K562 (cell line): ENCODE measurements around the gene LRRC41. TPM values are rescaled to one million over a fixed set of nuclear protein-coding genes. Genes with fewer than 3 reads are reported as not detected.
A peak's percentile ranks its signal among the peaks of the same experiment; 100 is the strongest.

ENCODE experiments used
- ATAC-seq: fragments of 200-7000 bp; cut with Tn5 transposase; 3 replicates; pipeline ENCODE4 v1.9.1; 2020; ENCODE audit warnings: moderate library complexity
- BruUV-seq: library from RNA; stranded (reverse); fragments of 400-500 nt; replicated peaks from 2 replicates; lab custom pipeline; 2021; lab: Mats Ljungman, UMichigan
- CTCF ChIA-PET: fragments of 300-600 bp; formaldehyde crosslinking; extraction: SDS; loops from one replicate; lab custom pipeline; 2021; ENCODE audit warnings: low intra/inter-chr PET ratio; lab: Yijun Ruan, JAX
- POLR2A ChIA-PET: fragments of 300-600, 350-650 bp; sonication (Branson Sonifier 250); formaldehyde crosslinking; extraction: SDS; loops from one replicate; lab custom pipeline; 2021; ENCODE audit warnings: antibody characterized with exemption, inconsistent platforms; lab: Yijun Ruan, JAX
- DNase-seq, 4 experiments: peaks; one replicate each; pipeline versions ENCODE4 v3.0.0 to v3.0.0-alpha.2; 2011 to 2018; ENCODE audit warnings: low spot score in 3 of 4, mixed read lengths in 3 of 4; ENCODE audit errors: extremely low read depth in 1 of 4
- FAIRE-seq: peaks from 2 replicates; lab custom pipeline; 2011; peaks lifted over from hg19 to GRCh38; lab: Jason Lieb, UNC
- H2AFZ ChIP-seq: 2 replicates; pipeline ENCODE4 v1.6.0; 2011; ENCODE audit warnings: low read depth, low read length, control low read depth, inconsistent platforms
- H3K27ac ChIP-seq: fragments of 200-600 bp; 3 replicates; pipeline ENCODE4 v1.8.0; 2011; ENCODE audit warnings: low read depth, mild to moderate bottlenecking, control low read depth, inconsistent platforms, low read length, moderate library complexity, mixed read lengths; ENCODE audit errors: extremely low read depth
- H3K27me3 ChIP-seq, 2 experiments: fragments of 300-600 bp in 1 of 2; 2 replicates in 1 of 2; 3 replicates in 1 of 2; pipeline versions ENCODE4 v1.6.0 to v1.8.0; 2011; ENCODE audit warnings: inconsistent platforms in 2 of 2, low read length in 2 of 2, mild to moderate bottlenecking in 1 of 2, mixed read lengths in 1 of 2, moderate library complexity in 1 of 2; ENCODE audit not compliant: control insufficient read depth in 2 of 2, insufficient read depth in 2 of 2
- H3K36me3 ChIP-seq: fragments of 300-600 bp; 3 replicates; pipeline ENCODE4 v1.8.0; 2011; ENCODE audit warnings: mild to moderate bottlenecking, low read length, inconsistent platforms; ENCODE audit not compliant: control insufficient read depth, insufficient read depth
- H3K4me1 ChIP-seq, 2 experiments: fragments of 200-600 bp in 1 of 2; replicated peaks in 1 of 2; 2 replicates in 1 of 2; 3 replicates in 1 of 2; pipeline versions ENCODE4 v1.5.1 to v1.8.0; 2011; ENCODE audit warnings: inconsistent platforms in 2 of 2, low read length in 2 of 2, mild to moderate bottlenecking in 1 of 2, mixed read lengths in 1 of 2, moderate library complexity in 1 of 2; ENCODE audit not compliant: control insufficient read depth in 2 of 2, insufficient read depth in 2 of 2
- H3K4me2 ChIP-seq: 2 replicates; pipeline ENCODE4 v1.6.1; 2011; ENCODE audit warnings: low read length, control low read depth, inconsistent platforms, mixed read lengths; ENCODE audit not compliant: insufficient read depth
- H3K4me3 ChIP-seq: fragments of 200-600 bp; sonication (generic), shearing (Covaris generic); 2 replicates; pipeline ENCODE4 v1.5.1; 2016; ENCODE audit warnings: control low read depth, inconsistent platforms
- H3K79me2 ChIP-seq: fragments of 200-600 bp; 3 replicates; pipeline ENCODE4 v1.8.0; 2011; ENCODE audit warnings: low read length, inconsistent platforms; ENCODE audit not compliant: control insufficient read depth, insufficient read depth
- H3K9ac ChIP-seq, 2 experiments: 2 replicates each; pipeline versions ENCODE4 v1.6.0 to v1.6.1; 2011; ENCODE audit warnings: low read depth in 2 of 2, low read length in 2 of 2, control low read depth in 1 of 2, inconsistent platforms in 1 of 2, mild to moderate bottlenecking in 1 of 2, mixed read lengths in 1 of 2; ENCODE audit not compliant: insufficient read depth in 1 of 2
- H3K9me1 ChIP-seq: one replicate; pipeline ENCODE4 v1.6.0; 2011; ENCODE audit warnings: inconsistent platforms, mild to moderate bottlenecking, low read length, moderate library complexity; ENCODE audit not compliant: control insufficient read depth, insufficient read depth
- H3K9me3 ChIP-seq: replicated peaks from 2 replicates; pipeline ENCODE4 v1.5.1; 2011; ENCODE audit warnings: low read depth, low read length, inconsistent platforms; ENCODE audit not compliant: control insufficient read depth, insufficient read depth
- H4K20me1 ChIP-seq: replicated peaks from 2 replicates; pipeline ENCODE4 v1.6.1; 2011; ENCODE audit warnings: low read length, inconsistent platforms, mixed read lengths; ENCODE audit not compliant: control insufficient read depth, insufficient read depth
- HMGXB4 ChIP-seq: sonication (generic); formaldehyde crosslinking; IDR thresholded peaks from 2 replicates; pipeline ENCODE4 v1.8.1; 2023; ENCODE audit warnings: mild to moderate bottlenecking, missing genetic modification reagents
- JUN ChIP-seq, 2 experiments: sonication (generic) in 1 of 2; formaldehyde crosslinking in 1 of 2; IDR thresholded peaks; 2 replicates each; pipeline versions ENCODE4 v1.6.1 to v1.8.0; 2012 to 2022; ENCODE audit warnings: borderline replicate concordance in 2 of 2, mild to moderate bottlenecking in 2 of 2, improper control_type of control experiment in 1 of 2, low read depth in 1 of 2, low read length in 1 of 2, missing genetic modification reagents in 1 of 2
- POLR2AphosphoS2 ChIP-seq: IDR thresholded peaks from 2 replicates; pipeline ENCODE4 v1.6.1; 2012; ENCODE audit warnings: low read length, improper control_type of control experiment
- RNF219 ChIP-seq: fragments of 250-450 bp; sonication (Bioruptor Pico); IDR thresholded peaks from 2 replicates; pipeline ENCODE4 v1.5.0; 2022; ENCODE audit warnings: mild to moderate bottlenecking
- TAF9B ChIP-seq: fragments of 450-650 bp; IDR thresholded peaks from 2 replicates; pipeline ENCODE4 v1.6.1; 2018; ENCODE audit warnings: mild to moderate bottlenecking; ENCODE audit not compliant: partially characterized antibody
- TEAD2 ChIP-seq: fragments of 450-650 bp; IDR thresholded peaks from 2 replicates; pipeline ENCODE4 v1.6.1; 2016; ENCODE audit warnings: missing genetic modification characterization, control low read depth, missing compliant biosample characterization
- ZNF184 ChIP-seq: sonication (generic); formaldehyde crosslinking; IDR thresholded peaks from 2 replicates; pipeline ENCODE4 v1.5.0; 2020; ENCODE audit warnings: missing genetic modification reagents
- ZNF23 ChIP-seq: fragments of 250-450 bp; sonication (Bioruptor Pico); IDR thresholded peaks from 2 replicates; pipeline ENCODE4 v1.4.0; 2020; ENCODE audit warnings: mild to moderate bottlenecking
- ZNF407 ChIP-seq: fragments of 450-650 bp; IDR thresholded peaks from 2 replicates; pipeline ENCODE4 v1.6.1; 2016; ENCODE audit warnings: low read depth
- ZNF589 ChIP-seq: fragments of 200-800 bp; sonication (Bioruptor generic); IDR thresholded peaks from 2 replicates; pipeline ENCODE4 v1.6.1; 2016; ENCODE audit warnings: low read depth, missing genetic modification characterization, missing compliant biosample characterization
- WGBS: fragments of 100-300 bp; shearing (Covaris generic); methylation state at CpG from one replicate; pipeline ENCODE4 v1.1.6; 2016; ENCODE audit warnings: low coverage, mixed read lengths; ENCODE audit not compliant: insufficient coverage; ENCODE audit errors: missing lambda C conversion rate; 5-methylcytosine and 5-hydroxymethylcytosine counted together
- in situ Hi-C: fragments of 300-500 bp; cut with MboI; formaldehyde crosslinking; loops from 4 replicates; pipeline ENCODE4 v1.15.0; 2018; ENCODE audit warnings: inconsistent platforms, mixed read lengths
- intact Hi-C: fragments of 100-400 bp; cut with micrococcal nuclease; formaldehyde crosslinking; loops from 2 replicates; pipeline ENCODE4 v1.14.2; 2022
- polyA plus RNA-seq, 8 experiments: library from polyadenylated mRNA; depleted of rRNA in 4 of 8; stranded (reverse) in 5 of 8; unstranded in 3 of 8; fragments of >200 nt; fragmentation: Nextera tagmentation in 2 of 8; fragmentation: Illumina TruSeq in 1 of 8; extraction: Ambion mirVana in 2 of 8; extraction: Trizol in 1 of 8; gene quantifications; 2 replicates each; pipeline versions ENCODE4 v1.2.1 to v1.2.3, GENCODE V29; 2011 to 2014; ENCODE audit warnings: inconsistent platforms in 1 of 8, missing spikeins in 1 of 8
- total RNA-seq, 7 experiments: library from RNA; depleted of rRNA in 6 of 7; stranded (reverse); fragments of >200 nt in 6 of 7; fragmentation: Illumina TruSeq in 2 of 7; extraction: Trizol in 2 of 7; gene quantifications; 2 replicates each; pipeline versions ENCODE4 v1.2.1 to v1.2.3, GENCODE V29; 2011 to 2021; ENCODE audit warnings: low replicate concordance in 1 of 7

Gene LRRC41
- total and polyA plus RNA-seq, 9 of the 15 experiments (the other 6 are each of a cell fraction or from before 2014, with no cell fraction given) = 10.5 to 64.7 (median 44.2) TPM

- no peaks in the 10 kb centered on the region for H3K79me2 ChIP-seq
- in situ Hi-C loops (no loop called here), intact Hi-C loops (no loop called here)
- no peaks in the 10 kb centered on the region for H3K9me3 ChIP-seq
- peak; percentile 4 for ATAC-seq
- peaks cover 94% of the 10 kb centered on the region for H3K36me3 ChIP-seq
- no peak overlapping the region for H3K27ac ChIP-seq
- ChIA-PET CTCF (no interaction called here), POLR2A (interaction anchor here (1.2 to 22.6 kb wide), 3 partner anchors 9 to 14 kb away, joined by 6 to 410 read pairs (median 103); no protein-coding TSS in a partner anchor)
- no peak for DNase-seq
- peaks cover 9 to 13% of the 10 kb centered on the region in 2 experiments; a peak in 4 of 5 replicates for H3K4me1 ChIP-seq
- H2AFZ ChIP-seq = no peak overlapping the region
- H3K9me1 ChIP-seq = peaks cover 16% of the 10 kb centered on the region
- no peak overlapping the region for H3K4me3 ChIP-seq
- no peak overlapping the region for H3K4me2 ChIP-seq
- BruUV-seq = TSS peak; percentile 16
- 93% methylated on average over 12 of the region's 12 CpGs for WGBS
- H4K20me1 ChIP-seq = no peaks in the 10 kb centered on the region
- FAIRE-seq = no peak
- H3K27me3 ChIP-seq = no peaks in the 10 kb centered on the region
- H3K9ac ChIP-seq = peak overlapping the region in 1 of 2 experiments; percentile 45; a peak in 2 of 4 replicates
- TF ChIP-seq ZNF407 (no peak), JUN (IDR thresholded peaks at IDR 0.05; ENCODE audit: borderline replicate concordance, low read depth, low read length) (no peak), JUN (CRISPR knock-in tag; IDR thresholded peaks at IDR 0.05; ENCODE audit: borderline replicate concordance) (no peak), RNF219 (CRISPR knock-in tag) (no peak), ZNF23 (no peak), HMGXB4 (CRISPR knock-in tag) (no peak), ZNF184 (CRISPR knock-in tag) (no peak), TAF9B (no peak), TEAD2 (no peak), ZNF589 (CRISPR knock-in tag) (no peak), POLR2AphosphoS2 (no peak)
These were observed 24.6 kb downstream of the LRRC41 start for GRCh38 chr1:46278807-46279206.
